HepG2 (cell line): ENCODE results near the gene CDYL. TPM values are rescaled to one million over a fixed set of nuclear protein-coding genes. Genes with fewer than 3 reads are reported as not detected.

Source experiments
- ATAC-seq: fragments of 200-7000 bp; cut with Tn5 transposase; 3 replicates; pipeline ENCODE4 v1.9.1; 2020; ENCODE audit warnings: mild to moderate bottlenecking, moderate library complexity
- BruUV-seq: library from RNA; stranded (reverse); fragments of 400-500 nt; replicated peaks from 2 replicates; lab custom pipeline; 2021; lab: Mats Ljungman, UMichigan
- CTCF ChIA-PET: fragments of 300-600 bp; formaldehyde crosslinking; extraction: SDS; loops from one replicate; lab custom pipeline; 2021; ENCODE audit warnings: low total read pairs, inconsistent platforms, low intra/inter-chr PET ratio; lab: Yijun Ruan, JAX
- POLR2A ChIA-PET: fragments of 350-600 bp; sonication (Branson Sonifier 250); formaldehyde crosslinking; loops from one replicate; lab custom pipeline; 2020; ENCODE audit warnings: antibody characterized with exemption, inconsistent platforms; lab: Yijun Ruan, JAX
- DNase-seq: peaks from one replicate; pipeline ENCODE4 v3.0.0-alpha.2; 2015; ENCODE audit warnings: low spot score
- FAIRE-seq: peaks from 3 replicates; lab custom pipeline; 2011; peaks lifted over from hg19 to GRCh38; lab: Jason Lieb, UNC
- H2AFZ ChIP-seq: one replicate; pipeline ENCODE4 v1.6.1; 2011; ENCODE audit warnings: low read length, inconsistent platforms
- H3K27ac ChIP-seq: fragments of 300-600 bp; 3 replicates; pipeline ENCODE4 v1.8.0; 2011; ENCODE audit warnings: mixed run types, mild to moderate bottlenecking, mixed read lengths, low read length, inconsistent platforms; ENCODE audit not compliant: insufficient read depth; ENCODE audit errors: extremely low read length
- H3K27me3 ChIP-seq, 2 experiments: fragments of 200-600 bp in 1 of 2; 2 replicates in 1 of 2; 3 replicates in 1 of 2; pipeline versions ENCODE4 v1.6.0 to v1.8.0; 2011; ENCODE audit warnings: low read length in 2 of 2, mild to moderate bottlenecking in 2 of 2, moderate library complexity in 2 of 2, inconsistent platforms in 1 of 2; ENCODE audit not compliant: insufficient read depth in 2 of 2, control insufficient read depth in 1 of 2
- H3K36me3 ChIP-seq, 2 experiments: fragments of 200-600 bp in 1 of 2; replicated peaks in 1 of 2; 2 replicates in 1 of 2; 3 replicates in 1 of 2; pipeline versions ENCODE4 v1.5.1 to v1.8.0; 2011; ENCODE audit warnings: low read length in 2 of 2, inconsistent platforms in 1 of 2; ENCODE audit not compliant: insufficient read depth in 2 of 2, control insufficient read depth in 1 of 2
- H3K4me1 ChIP-seq: 2 replicates; pipeline ENCODE4 v1.5.1; 2012; ENCODE audit warnings: low read length, inconsistent platforms; ENCODE audit not compliant: insufficient read depth
- H3K4me2 ChIP-seq: 2 replicates; pipeline ENCODE4 v1.6.0; 2011; ENCODE audit warnings: low read depth, low read length, inconsistent platforms
- H3K4me3 ChIP-seq, 3 experiments: fragments of 200-600 bp in 1 of 3; sonication (generic), shearing (Covaris generic) in 1 of 3; replicated peaks in 1 of 3; 2 replicates each; pipeline ENCODE4 v1.5.1; 2011 to 2016; ENCODE audit warnings: low read length in 3 of 3, inconsistent platforms in 2 of 3, low read depth in 2 of 3, mild to moderate bottlenecking in 2 of 3, control low read depth in 1 of 3, mixed read lengths in 1 of 3; ENCODE audit not compliant: insufficient read depth in 1 of 3
- H3K79me2 ChIP-seq: one replicate; pipeline ENCODE4 v1.6.1; 2011; ENCODE audit warnings: low read length, inconsistent platforms; ENCODE audit not compliant: insufficient read depth
- H3K9ac ChIP-seq: 2 replicates; pipeline ENCODE4 v1.6.0; 2011; ENCODE audit warnings: mild to moderate bottlenecking, low read depth, low read length, inconsistent platforms; ENCODE audit not compliant: insufficient read depth
- H3K9me3 ChIP-seq: 2 replicates; pipeline ENCODE4 v1.5.1; 2012; ENCODE audit warnings: mild to moderate bottlenecking, low read length
- H4K20me1 ChIP-seq: 2 replicates; pipeline ENCODE4 v1.6.0; 2011; ENCODE audit warnings: inconsistent platforms, mild to moderate bottlenecking, low read length, moderate library complexity; ENCODE audit not compliant: insufficient read depth
- CCAR2 ChIP-seq: fragments of 200-400 bp; formaldehyde crosslinking; optimal IDR thresholded peaks from 2 replicates; pipeline ENCODE3; 2018; ENCODE audit warnings: low read depth, mild to moderate bottlenecking, low read length, moderate library complexity
- CREBL2 ChIP-seq: sonication (generic); formaldehyde crosslinking; IDR thresholded peaks from 2 replicates; pipeline ENCODE4 v1.8.1; 2023; ENCODE audit warnings: missing genetic modification reagents, mild to moderate bottlenecking, borderline replicate concordance
- E2F5 ChIP-seq: sonication (generic); formaldehyde crosslinking; conservative IDR thresholded peaks from 2 replicates; pipeline ENCODE4 v1.4.0; 2020; ENCODE audit warnings: missing genetic modification reagents
- HBP1 ChIP-seq: IDR thresholded peaks from 2 replicates; pipeline ENCODE4 v1.6.1; 2016; ENCODE audit warnings: low read depth, control low read depth
- KLF15 ChIP-seq: sonication (generic); formaldehyde crosslinking; IDR thresholded peaks from 2 replicates; pipeline ENCODE4 v1.8.1; 2023; ENCODE audit warnings: borderline replicate concordance, mild to moderate bottlenecking, inconsistent platforms, missing genetic modification reagents, mixed read lengths
- MAFK ChIP-seq, 2 experiments: IDR thresholded peaks in 1 of 2; conservative IDR thresholded peaks in 1 of 2; 2 replicates each; pipeline ENCODE4 v1.6.1; 2011; ENCODE audit warnings: improper control_type of control experiment in 2 of 2, low read length in 2 of 2
- MAX ChIP-seq: IDR thresholded peaks from 2 replicates; pipeline ENCODE4 v1.6.1; 2012; ENCODE audit warnings: inconsistent platforms
- RFXAP ChIP-seq: sonication (generic); formaldehyde crosslinking; IDR thresholded peaks from 2 replicates; pipeline ENCODE4 v1.4.0; 2020; ENCODE audit warnings: missing genetic modification reagents, borderline replicate concordance
- SP4 ChIP-seq: sonication (generic); formaldehyde crosslinking; IDR thresholded peaks from 2 replicates; pipeline ENCODE4 v1.8.1; 2023; ENCODE audit warnings: mild to moderate bottlenecking, missing genetic modification reagents
- ZMYM2 ChIP-seq: sonication (generic); formaldehyde crosslinking; IDR thresholded peaks from 2 replicates; pipeline ENCODE4 v1.8.0; 2022; ENCODE audit warnings: mild to moderate bottlenecking, missing genetic modification reagents
- ZNF33A ChIP-seq: sonication (generic); formaldehyde crosslinking; IDR thresholded peaks from 2 replicates; pipeline ENCODE4 v1.5.1; 2020; ENCODE audit warnings: missing genetic modification reagents, mild to moderate bottlenecking, moderate library complexity, borderline replicate concordance
- ZNF33B ChIP-seq: sonication (generic); formaldehyde crosslinking; IDR thresholded peaks from 2 replicates; pipeline ENCODE4 v1.5.1; 2020; ENCODE audit warnings: mild to moderate bottlenecking, missing genetic modification reagents
- ZNF558 ChIP-seq: sonication (generic); formaldehyde crosslinking; IDR thresholded peaks from 2 replicates; pipeline ENCODE4 v1.9.0; 2022; ENCODE audit warnings: mild to moderate bottlenecking, missing genetic modification reagents, borderline replicate concordance
- ZNF562 ChIP-seq: sonication (generic); formaldehyde crosslinking; IDR thresholded peaks from 2 replicates; pipeline ENCODE4 v1.8.0; 2022; ENCODE audit warnings: missing genetic modification reagents, borderline replicate concordance
- WGBS: methylation state at CpG from one replicate; pipeline ENCODE4 v1.1.6; 2017; ENCODE audit warnings: low lambda C conversion rate; 5-methylcytosine and 5-hydroxymethylcytosine counted together
- in situ Hi-C: cut with HindIII; loops from 2 replicates; pipeline ENCODE4 v1.10.0; 2017; ENCODE audit warnings: low pct_unique_long_range_greater_than_20kb; ENCODE audit not compliant: extremely low pct_ligation_motif_present
- intact Hi-C: fragments of 100-400 bp; cut with micrococcal nuclease; formaldehyde crosslinking; loops from one replicate; pipeline ENCODE4 v1.10.0; 2022; ENCODE audit not compliant: unreplicated experiment
- polyA plus RNA-seq, 8 experiments: library from polyadenylated mRNA; depleted of rRNA in 3 of 8; stranded (reverse) in 7 of 8; unstranded in 1 of 8; fragments of >200 nt; fragmentation: Illumina TruSeq in 4 of 8; extraction: Trizol in 4 of 8; gene quantifications; 2 replicates each; pipeline versions ENCODE4 v1.2.1 to v1.2.3, GENCODE V29; 2011 to 2016; ENCODE audit warnings: low read depth in 4 of 8, missing spikeins in 1 of 8, mixed read lengths in 1 of 8; ENCODE audit not compliant: insufficient read depth in 1 of 8
- total RNA-seq, 5 experiments: library from RNA; depleted of rRNA; stranded (reverse); fragments of >200 nt; fragmentation: Illumina TruSeq; extraction: Trizol; gene quantifications; 2 replicates each; pipeline ENCODE4 v1.2.3, GENCODE V29; 2016; ENCODE audit warnings: low read depth in 1 of 5

CDYL gene
- total and polyA plus RNA-seq, 2 of the 13 experiments (the other 11 are each of a cell fraction or from before 2014, with no cell fraction given): 22.8 to 105 TPM

- H2AFZ ChIP-seq: no peak overlapping the region
- H4K20me1 ChIP-seq: no peaks in the 10 kb centered on the region
- H3K9ac ChIP-seq: no peak overlapping the region
- WGBS: 97% methylated on average over 13 of the region's 13 CpGs
- H3K4me3 ChIP-seq: no peak overlapping the region
- ChIA-PET POLR2A (no interaction called here), CTCF (no interaction called here)
- H3K27ac ChIP-seq: no peak overlapping the region
- H3K4me2 ChIP-seq: no peak overlapping the region
- H3K36me3 ChIP-seq: peaks cover 0 to 2% of the 10 kb centered on the region in 2 experiments; a peak in 2 of 5 replicates
- no peaks in the 10 kb centered on the region for H3K79me2 ChIP-seq
- TF ChIP-seq CCAR2: no peak
- TF ChIP-seq MAFK (conservative IDR thresholded peaks at IDR 0.05 in 1 of 2, IDR thresholded peaks at IDR 0.05 in 1 of 2; ENCODE audit: low read length in 2 of 2): peak in 1 of 2 experiments; percentile 29; a peak in 2 of 4 replicates
- no peak for TF ChIP-seq ZMYM2 (CRISPR knock-in tag)
- H3K9me3 ChIP-seq: no peaks in the 10 kb centered on the region
- ATAC-seq: no peak
- H3K27me3 ChIP-seq: no peaks in the 10 kb centered on the region
- intact Hi-C loops: no loop called here
- no peak for DNase-seq
- no peaks in the 10 kb centered on the region for H3K4me1 ChIP-seq
- BruUV-seq: no TSS peak
- no peak for FAIRE-seq
- in situ Hi-C loops: no loop called here
Measured at GRCh38 chr6:4922488-4923037, 146.4 kb downstream of the CDYL start.

- in situ Hi-C loops: no loop called here
- ChIA-PET CTCF (no interaction called here), POLR2A (no interaction called here)
- no TSS peak for BruUV-seq
- no peak overlapping the region for H3K4me2 ChIP-seq
- H3K4me1 ChIP-seq: no peaks in the 10 kb centered on the region
- H3K36me3 ChIP-seq: peaks cover 0 to 2% of the 10 kb centered on the region in 2 experiments; a peak in 2 of 5 replicates
- WGBS: 96% methylated on average over 3 of the region's 3 CpGs
- FAIRE-seq (no peak), DNase-seq (no peak), ATAC-seq (no peak)
- no peak overlapping the region for H3K9ac ChIP-seq
- intact Hi-C loops: no loop called here
- no peak overlapping the region for H3K27ac ChIP-seq
- no peak overlapping the region for H2AFZ ChIP-seq
- H3K27me3 ChIP-seq: no peaks in the 10 kb centered on the region
- no peaks in the 10 kb centered on the region for H4K20me1 ChIP-seq
- H3K4me3 ChIP-seq: no peak overlapping the region
- H3K79me2 ChIP-seq: no peaks in the 10 kb centered on the region
- H3K9me3 ChIP-seq: no peaks in the 10 kb centered on the region
- TF ChIP-seq CREBL2: no peak
- TF ChIP-seq ZNF33A: no peak
- no peak for TF ChIP-seq E2F5 (CRISPR knock-in tag)
- no peak for TF ChIP-seq SP4 (CRISPR knock-in tag)
- TF ChIP-seq ZNF562 (CRISPR knock-in tag): no peak
- TF ChIP-seq ZNF33B: no peak
- TF ChIP-seq MAX: no peak
- no peak for TF ChIP-seq HBP1 (CRISPR knock-in tag)
- no peak for TF ChIP-seq ZNF558 (CRISPR knock-in tag)
- TF ChIP-seq KLF15 (CRISPR knock-in tag): no peak
- TF ChIP-seq RFXAP (CRISPR knock-in tag): no peak
Measured at GRCh38 chr6:4923081-4923480, 146.9 kb downstream of the CDYL start.
